OCI-LY1 (cell line): ENCODE results near the gene PHLPP1.

Experiments
- EZH2 ChIP-seq: fragments of 200-600 bp; sonication (generic), shearing (Covaris generic); IDR thresholded peaks from 2 replicates; pipeline ENCODE4 v1.8.0; 2017; ENCODE audit warnings: borderline replicate concordance, mixed run types, mild to moderate bottlenecking, antibody characterized with exemption, low read length, moderate library complexity, mixed read lengths
- TF ChIP-seq, protein P1 (sequence below): fragments of 200-600 bp; sonication (generic), shearing (Covaris generic); IDR thresholded peaks from 2 replicates; pipeline ENCODE4 v1.5.1; 2017; ENCODE audit warnings: mild to moderate bottlenecking, antibody characterized with exemption, low read length, moderate library complexity, mixed read lengths

GRCh38 chr18:62760403-62760734 is 45.0 kb downstream of the PHLPP1 start:
- TF ChIP-seq, protein P1, sequence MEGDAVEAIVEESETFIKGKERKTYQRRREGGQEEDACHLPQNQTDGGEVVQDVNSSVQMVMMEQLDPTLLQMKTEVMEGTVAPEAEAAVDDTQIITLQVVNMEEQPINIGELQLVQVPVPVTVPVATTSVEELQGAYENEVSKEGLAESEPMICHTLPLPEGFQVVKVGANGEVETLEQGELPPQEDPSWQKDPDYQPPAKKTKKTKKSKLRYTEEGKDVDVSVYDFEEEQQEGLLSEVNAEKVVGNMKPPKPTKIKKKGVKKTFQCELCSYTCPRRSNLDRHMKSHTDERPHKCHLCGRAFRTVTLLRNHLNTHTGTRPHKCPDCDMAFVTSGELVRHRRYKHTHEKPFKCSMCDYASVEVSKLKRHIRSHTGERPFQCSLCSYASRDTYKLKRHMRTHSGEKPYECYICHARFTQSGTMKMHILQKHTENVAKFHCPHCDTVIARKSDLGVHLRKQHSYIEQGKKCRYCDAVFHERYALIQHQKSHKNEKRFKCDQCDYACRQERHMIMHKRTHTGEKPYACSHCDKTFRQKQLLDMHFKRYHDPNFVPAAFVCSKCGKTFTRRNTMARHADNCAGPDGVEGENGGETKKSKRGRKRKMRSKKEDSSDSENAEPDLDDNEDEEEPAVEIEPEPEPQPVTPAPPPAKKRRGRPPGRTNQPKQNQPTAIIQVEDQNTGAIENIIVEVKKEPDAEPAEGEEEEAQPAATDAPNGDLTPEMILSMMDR = no peak
- TF ChIP-seq EZH2 = no peak
